ENCODE results near the gene TRIM3. TPM values are rescaled to one million over a fixed set of nuclear protein-coding genes. Genes with fewer than 3 reads are reported as not detected.

TRIM3 gene
- total RNA-seq, 1 experiment from 2014 or later: 14.4 TPM

DNA sequence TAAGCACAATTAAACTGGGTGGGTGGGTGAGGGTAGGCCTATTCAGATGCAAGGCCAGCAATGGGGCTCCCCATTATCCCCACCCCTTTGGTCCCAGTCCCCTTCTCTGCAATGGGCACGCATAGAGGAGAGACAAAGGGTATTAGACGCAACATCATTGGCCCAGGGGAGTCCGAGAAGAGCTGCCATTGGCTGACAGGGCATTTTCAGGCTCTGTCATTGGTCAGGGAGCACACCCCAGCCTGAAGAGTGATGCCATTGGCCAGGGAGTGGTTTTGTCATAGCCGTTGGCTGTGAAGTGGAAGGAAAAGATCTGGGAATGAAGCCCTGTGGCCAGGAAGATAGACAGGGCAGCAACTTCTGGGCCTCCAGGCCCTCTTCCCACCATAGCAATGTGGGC lies 2.8 kb upstream of the TRIM3 start:
- WGBS (ENCODE audit: extremely low coverage, insufficient read length, low lambda C conversion rate): no CpG with 5 or more reads among the region's 4 CpGs
- peaks cover 30 to 39% (median 36%) of the 10 kb centered on the region in 3 experiments for H3K36me3 Mint-ChIP-seq (ENCODE audit: insufficient read depth in 1 of 3, low read depth in 3 of 3)
- H3K27ac ChIP-seq (ENCODE audit: insufficient read length, low read depth, low read length): no peak overlapping the region

More for the DNA sequence above, 2.8 kb upstream of the TRIM3 start:
- peaks cover 35% of the 10 kb centered on the region in 2 experiments for H3K4me1 Mint-ChIP-seq
- H3K4me3 Mint-ChIP-seq: no peak overlapping the region
- no peak for TF ChIP-seq CTCF (conservative IDR thresholded peaks at IDR 0.05)
- Histone ChIP-seq H2BK15ac (ENCODE audit: low read depth, low read length) (no peak overlapping the region), H3K23ac (ENCODE audit: insufficient read length, low read depth, low read length) (no peak overlapping the region), H4K8ac (replicated peaks; ENCODE audit: insufficient read length, low read depth, low read length) (no peak overlapping the region), H3K56ac (ENCODE audit: insufficient read length, low read depth, low read length) (no peak overlapping the region), H4K5ac (ENCODE audit: insufficient read length, low read depth, low read length) (no peak overlapping the region), H4K20me1 (ENCODE audit: control insufficient read depth, insufficient read depth, insufficient read length) (no peaks in the 10 kb centered on the region), H3K27me3 (ENCODE audit: insufficient read depth, low read length) (no peaks in the 10 kb centered on the region; the same call in 1 of the 2 replicates), H3K4me1 (ENCODE audit: insufficient read depth, low read length) (peaks cover 8% of the 10 kb centered on the region; the same call in 1 of the 2 replicates), H2BK12ac (ENCODE audit: insufficient read length, low read depth, low read length) (no peak overlapping the region), H2BK120ac (ENCODE audit: low read depth, low read length, poor library complexity, severe bottlenecking) (no peak overlapping the region), H4K91ac (ENCODE audit: insufficient read length, low read depth, low read length) (no peak overlapping the region), H2AFZ (ENCODE audit: low read length) (no peak overlapping the region), H3K18ac (ENCODE audit: insufficient read length, low read depth, low read length) (no peak overlapping the region), H3K79me1 (ENCODE audit: insufficient read depth, low read depth, low read length, poor library complexity, severe bottlenecking) (peaks cover 4% of the 10 kb centered on the region), H3K4me2 (ENCODE audit: insufficient read depth, insufficient read length, low read length) (no peak overlapping the region), H3K79me2 (ENCODE audit: insufficient read depth, low read length) (peaks cover 10% of the 10 kb centered on the region; the same call in 1 of the 2 replicates), H3K23me2 (ENCODE audit: insufficient read length, low read depth, low read length, poor library complexity, severe bottlenecking) (peaks cover 21% of the 10 kb centered on the region), H2AK5ac (ENCODE audit: insufficient read length, low read length) (no peak overlapping the region), H2BK5ac (ENCODE audit: insufficient read length, low read length) (no peak overlapping the region), H3K14ac (ENCODE audit: insufficient read depth, low read length) (no peak overlapping the region), H3K9me3 (ENCODE audit: control insufficient read depth, low read depth, low read length) (no peaks in the 10 kb centered on the region), H2BK20ac (ENCODE audit: low read depth, low read length, poor library complexity, severe bottlenecking) (no peak overlapping the region), H3T11ph (ENCODE audit: low read length) (no peak overlapping the region), H3K4ac (ENCODE audit: low read depth, low read length) (no peak overlapping the region), H3K9ac (ENCODE audit: extremely low read depth, insufficient read length, low read length) (no peak overlapping the region)
- peak; percentile 55 for DNase-seq
- H3K27ac Mint-ChIP-seq: no peak overlapping the region
- no peaks in the 10 kb centered on the region; the same call in none of the 2 replicates for H3K27me3 Mint-ChIP-seq (ENCODE audit: low read depth)
- no peaks in the 10 kb centered on the region for H3K9me3 Mint-ChIP-seq

Data from H9 (cell line).